Measurements from ENCODE around the gene PTPA. TPM values are rescaled to one million over a fixed set of nuclear protein-coding genes. Genes with fewer than 3 reads are reported as not detected.

PTPA gene
- 100 to 1,000 TPM in 2 of 3 donors, 10 to 100 TPM in 1; 95.3 to 109 (median 109) TPM for total RNA-seq
- long read RNA-seq, donor 1, transcript PTPA-210 (3 exons, 1,153 nt): minor isoform, 31 of 98 reads
- long read RNA-seq, donor 1, transcript PTPA-207 (10 exons, 2,737 nt): major isoform, 37 of 98 reads
- long read RNA-seq, donor 1, partial matches to known transcripts: 14 of 98 reads
- long read RNA-seq, donor 1, other reads (novel, unspliced or antisense): 6 of 98 reads
- long read RNA-seq, donor 2, partial matches to known transcripts: 0 of 16 reads
- long read RNA-seq, donor 2, other reads (novel, unspliced or antisense): 8 of 16 reads

- H3K9me3 ChIP-seq: no peaks in the 10 kb centered on the region
- peak within 1 kb of the TSS; percentile 72 for H3K4me3 ChIP-seq
- intact Hi-C loops (cut with DNase I, micrococcal nuclease): no loop called here
- peak; percentile 90 for ATAC-seq
- H3K4me1 ChIP-seq (ENCODE audit: low read depth): peaks cover 36% of the 10 kb centered on the region
- no peak for TF ChIP-seq CTCF (IDR thresholded peaks at IDR 0.05)
- peaks cover 4% of the 10 kb centered on the region for H3K36me3 ChIP-seq (ENCODE audit: low read depth)
- peak; percentile 98 to 99 (median 99) for DNase-seq
Observed at GRCh38 chr9:129110740-129111527, at the start of gene PTPA, which contains the start of gene CRAT. TSS of gene PTPA (plus strand) at chr9:129111415. CDS start at chr9:129111601, 186 bp downstream. TSS of gene CRAT (minus strand) at chr9:129110793. CDS start at chr9:129110509, 284 bp downstream.

GRCh38 chr9:129063061-129063460, 48.2 kb upstream of the PTPA start:
- intact Hi-C loops (cut with DNase I, micrococcal nuclease): no loop called here
- Histone ChIP-seq H3K36me3 (ENCODE audit: low read depth) (peaks cover 7% of the 10 kb centered on the region), H3K4me3 (no peak overlapping the region), H3K9me3 (no peaks in the 10 kb centered on the region), H3K4me1 (ENCODE audit: low read depth) (no peaks in the 10 kb centered on the region)
- DNase-seq: no peak
- no peak for ATAC-seq
- TF ChIP-seq CTCF (IDR thresholded peaks at IDR 0.05): no peak

- Histone ChIP-seq H3K9me3 (no peaks in the 10 kb centered on the region), H3K4me1 (ENCODE audit: low read depth) (peaks cover 5% of the 10 kb centered on the region), H3K4me3 (no peak overlapping the region), H3K36me3 (ENCODE audit: low read depth) (peaks cover 7% of the 10 kb centered on the region)
- intact Hi-C loops (cut with DNase I, micrococcal nuclease): no loop called here
- TF ChIP-seq CTCF (IDR thresholded peaks at IDR 0.05): no peak
- no peak for DNase-seq
- no peak for ATAC-seq
Observed at GRCh38 chr9:129064499-129064908, 46.7 kb upstream of the PTPA start.

- ATAC-seq (no peak), DNase-seq (peak in 1 of 3 donors; percentile 27)
- H3K9me3 ChIP-seq: no peaks in the 10 kb centered on the region
- H3K4me3 ChIP-seq: no peak overlapping the region
- intact Hi-C loops (cut with DNase I, micrococcal nuclease): no loop called here
- TF ChIP-seq CTCF (IDR thresholded peaks at IDR 0.05): no peak
- H3K36me3 ChIP-seq (ENCODE audit: low read depth): peaks cover 7% of the 10 kb centered on the region
- peaks cover 5% of the 10 kb centered on the region for H3K4me1 ChIP-seq (ENCODE audit: low read depth)
Observed at GRCh38 chr9:129068110-129068509, 43.1 kb upstream of the PTPA start.

- no peak overlapping the region for H3K4me3 ChIP-seq
Observed at GRCh38 chr9:129068990-129069861, 42.0 kb upstream of the PTPA start.

More at GRCh38 chr9:129068990-129069861, 42.0 kb upstream of the PTPA start:
- DNase-seq: peak; percentile 61 to 84 (median 69)
- H3K36me3 ChIP-seq (ENCODE audit: low read depth): peaks cover 7% of the 10 kb centered on the region
- peak; percentile 80 for ATAC-seq
- H3K9me3 ChIP-seq: no peaks in the 10 kb centered on the region
- TF ChIP-seq CTCF (IDR thresholded peaks at IDR 0.05): no peak
- peaks cover 5% of the 10 kb centered on the region for H3K4me1 ChIP-seq (ENCODE audit: low read depth)
- intact Hi-C loops (cut with DNase I, micrococcal nuclease): no loop called here

All from mucosa of descending colon (tissue), 3 donors.